ENCODE results near the gene FYN.

Gene FYN

DNA sequence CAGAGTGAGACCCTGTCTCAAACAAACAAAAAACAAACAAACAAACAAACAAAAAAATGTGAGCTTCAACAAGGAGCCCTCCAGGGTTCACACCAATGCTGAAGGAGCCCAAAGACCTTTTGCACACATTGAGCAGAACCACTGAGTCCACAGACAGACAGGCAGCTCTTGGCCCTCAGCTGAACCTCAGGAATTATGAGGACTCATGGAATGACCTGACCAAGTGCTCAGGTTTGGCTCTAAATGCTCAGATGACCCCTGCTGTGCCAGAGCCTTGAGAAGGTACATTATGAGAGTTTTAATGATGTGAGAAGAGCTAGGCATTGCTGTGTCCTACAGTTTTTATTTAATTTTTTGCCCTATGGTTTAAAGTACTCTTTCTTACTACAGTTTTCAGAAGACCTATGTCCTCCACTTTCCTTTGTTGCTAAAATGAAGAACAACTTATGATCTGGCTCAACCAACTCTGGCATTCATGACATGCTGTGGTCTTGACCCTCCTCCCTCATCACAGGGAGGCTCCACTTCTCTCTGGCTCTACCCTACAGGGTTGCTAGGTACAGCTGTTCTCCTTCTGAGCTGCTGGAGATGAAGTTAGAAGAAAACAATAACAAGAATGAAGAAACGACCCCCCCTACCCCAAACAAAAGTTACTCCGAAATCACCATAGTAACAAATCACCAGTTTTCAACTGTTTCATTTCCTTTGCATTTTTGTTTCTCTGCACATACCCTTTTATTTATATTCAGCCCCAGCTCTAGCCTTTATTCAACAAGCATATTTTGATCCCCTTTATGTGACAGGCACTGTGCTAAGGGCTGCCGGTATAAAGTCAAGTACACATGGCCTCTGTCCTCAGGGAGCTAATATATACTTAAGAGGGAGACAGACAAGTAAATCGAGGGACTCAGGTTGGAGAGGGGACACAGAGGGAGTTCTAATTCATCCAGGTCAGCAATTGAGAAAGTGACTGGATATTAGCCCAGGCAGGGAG lies 138.9 kb downstream of the FYN start:
- Histone ChIP-seq H3K36me3 (ENCODE audit: control insufficient read depth in 2 of 2, insufficient read depth in 1 of 2, low read length in 2 of 2) (peaks cover 0 to 22% of the 10 kb centered on the region in 2 experiments; a peak in 1 of 3 replicates), H3K27ac (ENCODE audit: extremely low read depth, low read depth, low read length) (no peak overlapping the region), H3K4me1 (ENCODE audit: control insufficient read depth, insufficient read depth, low read length) (peaks cover 5% of the 10 kb centered on the region; the same call in 1 of the 2 replicates), H3K4me3 (ENCODE audit: low read depth, low read length) (no peak overlapping the region), H3K9me3 (ENCODE audit: control insufficient read depth, insufficient read depth, low read depth, low read length) (peaks cover 2% of the 10 kb centered on the region; the same call in 1 of the 2 replicates)
- POLR2A ChIA-PET: no interaction called here
- CTCF ChIA-PET: interaction anchor here (0.7 to 1.1 kb wide), 3 partner anchors 24 to 512 kb away, joined by 3 to 4 read pairs (median 3); no protein-coding TSS in a partner anchor
- TF ChIP-seq ZNF248 (tag by site-specific recombination; IDR thresholded peaks at IDR 0.05) (no peak), GLI2 (tag by site-specific recombination; IDR thresholded peaks at IDR 0.05; ENCODE audit: borderline replicate concordance, low read depth) (no peak), ZNF394 (tag by site-specific recombination; IDR thresholded peaks at IDR 0.05; ENCODE audit: borderline replicate concordance) (no peak), ZNF121 (tag by site-specific recombination; IDR thresholded peaks at IDR 0.05) (no peak), ZNF37A (tag by site-specific recombination; IDR thresholded peaks at IDR 0.05) (no peak), ZFP69B (tag by site-specific recombination; IDR thresholded peaks at IDR 0.05) (no peak), GLIS1 (tag by site-specific recombination; IDR thresholded peaks at IDR 0.05) (no peak), ZNF211 (tag by site-specific recombination; IDR thresholded peaks at IDR 0.05; ENCODE audit: low read depth) (no peak), ZNF585B (tag by site-specific recombination; IDR thresholded peaks at IDR 0.05) (no peak), ZNF544 (tag by site-specific recombination; IDR thresholded peaks at IDR 0.05) (no peak), HOXD13 (CRISPR knock-in tag; IDR thresholded peaks at IDR 0.05; ENCODE audit: borderline replicate concordance) (no peak), ZBTB7A (tag by site-specific recombination; IDR thresholded peaks at IDR 0.05; ENCODE audit: low read depth) (no peak), ZNF521 (tag by site-specific recombination; IDR thresholded peaks at IDR 0.05) (no peak), ZNF16 (tag by site-specific recombination; IDR thresholded peaks at IDR 0.05; ENCODE audit: low read depth) (no peak)
- TF ChIP-seq, protein P1, sequence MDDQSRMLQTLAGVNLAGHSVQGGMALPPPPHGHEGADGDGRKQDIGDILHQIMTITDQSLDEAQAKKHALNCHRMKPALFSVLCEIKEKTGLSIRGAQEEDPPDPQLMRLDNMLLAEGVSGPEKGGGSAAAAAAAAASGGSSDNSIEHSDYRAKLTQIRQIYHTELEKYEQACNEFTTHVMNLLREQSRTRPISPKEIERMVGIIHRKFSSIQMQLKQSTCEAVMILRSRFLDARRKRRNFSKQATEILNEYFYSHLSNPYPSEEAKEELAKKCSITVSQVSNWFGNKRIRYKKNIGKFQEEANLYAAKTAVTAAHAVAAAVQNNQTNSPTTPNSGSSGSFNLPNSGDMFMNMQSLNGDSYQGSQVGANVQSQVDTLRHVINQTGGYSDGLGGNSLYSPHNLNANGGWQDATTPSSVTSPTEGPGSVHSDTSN (CRISPR knock-in tag; IDR thresholded peaks at IDR 0.05): no peak

DNA sequence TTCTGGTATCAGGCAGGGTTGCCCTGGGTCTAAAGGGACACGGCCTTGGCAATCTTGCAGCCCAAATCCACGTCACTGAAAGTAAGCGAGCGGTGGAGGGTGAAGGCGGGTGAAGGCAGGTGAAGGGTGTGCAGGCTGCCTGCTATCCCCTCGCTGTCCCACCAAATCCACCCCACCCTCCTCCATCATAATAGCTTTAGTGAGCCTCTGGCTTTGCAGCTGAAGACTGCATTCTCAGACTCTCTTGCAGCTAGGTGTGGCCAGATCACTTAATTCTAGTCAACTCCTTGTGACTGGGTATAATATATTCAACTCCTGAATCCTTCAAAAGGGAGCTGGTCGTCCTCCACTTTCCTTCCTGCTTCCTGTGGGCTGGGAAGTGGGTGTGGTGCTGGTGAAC lies 140.9 kb downstream of the FYN start:
- Histone ChIP-seq H3K9me3 (ENCODE audit: control insufficient read depth, insufficient read depth, low read depth, low read length) (peaks cover 2% of the 10 kb centered on the region; the same call in 1 of the 2 replicates), H3K4me1 (ENCODE audit: control insufficient read depth, insufficient read depth, low read length) (peaks cover 3% of the 10 kb centered on the region; the same call in 1 of the 2 replicates), H3K27ac (ENCODE audit: extremely low read depth, low read depth, low read length) (no peak overlapping the region), H3K4me3 (ENCODE audit: low read depth, low read length) (no peak overlapping the region), H3K36me3 (ENCODE audit: control insufficient read depth in 2 of 2, insufficient read depth in 1 of 2, low read length in 2 of 2) (peaks cover 0 to 18% of the 10 kb centered on the region in 2 experiments; a peak in 1 of 3 replicates)
- peak; percentile 61 for TF ChIP-seq SETDB1 (IDR thresholded peaks at IDR 0.05; ENCODE audit: insufficient read length, low read length)
- peak; percentile 97; the same call in 1 of the 2 replicates for TF ChIP-seq TRIM28 (IDR thresholded peaks at IDR 0.05; ENCODE audit: borderline replicate concordance, low read length)
- no peak for TF ChIP-seq ZSCAN30 (tag by site-specific recombination; IDR thresholded peaks at IDR 0.05)
- POLR2A ChIA-PET: no interaction called here
- CTCF ChIA-PET: no interaction called here

DNA sequence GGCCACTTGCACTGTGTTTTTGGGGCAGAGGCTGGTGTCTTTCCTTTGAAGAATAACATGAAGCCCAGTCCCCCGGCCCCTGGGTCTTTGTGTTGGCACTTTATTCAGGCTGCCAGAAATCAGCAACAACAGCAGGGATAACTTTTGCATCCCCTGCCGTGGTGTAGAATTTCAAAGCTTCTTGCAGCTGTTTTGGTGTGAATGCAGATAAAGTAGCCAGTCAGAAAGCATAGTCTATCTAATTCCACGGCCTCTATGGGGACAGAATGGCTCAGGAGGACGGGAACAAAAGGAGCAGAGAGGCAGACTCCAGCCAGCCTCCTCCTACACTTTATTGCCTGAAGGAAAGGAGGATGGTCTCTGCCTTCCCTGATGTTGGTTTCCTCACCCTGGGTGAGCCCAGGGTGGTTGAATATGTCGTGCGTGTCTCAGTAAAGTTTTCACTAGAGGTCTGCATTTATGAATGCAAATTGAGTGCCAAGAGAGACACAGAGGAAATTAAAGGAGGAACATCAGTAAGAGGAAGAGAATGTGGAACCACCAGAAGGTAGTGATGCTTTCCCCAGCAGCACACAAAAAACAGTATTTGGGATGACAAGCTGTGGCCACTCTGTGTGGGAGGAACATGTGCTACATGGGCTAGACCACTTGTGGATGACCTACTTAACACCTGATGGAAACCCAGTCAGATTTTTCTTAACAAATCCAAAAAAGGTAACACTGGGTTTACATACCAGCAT lies 141.6 kb downstream of the FYN start:
- no peak overlapping the region for H3K4me3 ChIP-seq (ENCODE audit: low read depth, low read length)
- 0 out of 2 replicates have a peak, but pooled peaks have one; percentile 27 for TF ChIP-seq SCRT2 (tag by site-specific recombination; IDR thresholded peaks at IDR 0.05)
- TF ChIP-seq GLIS1 (tag by site-specific recombination; IDR thresholded peaks at IDR 0.05): peak; percentile 12; the same call in 1 of the 2 replicates
- TF ChIP-seq, protein P2, sequence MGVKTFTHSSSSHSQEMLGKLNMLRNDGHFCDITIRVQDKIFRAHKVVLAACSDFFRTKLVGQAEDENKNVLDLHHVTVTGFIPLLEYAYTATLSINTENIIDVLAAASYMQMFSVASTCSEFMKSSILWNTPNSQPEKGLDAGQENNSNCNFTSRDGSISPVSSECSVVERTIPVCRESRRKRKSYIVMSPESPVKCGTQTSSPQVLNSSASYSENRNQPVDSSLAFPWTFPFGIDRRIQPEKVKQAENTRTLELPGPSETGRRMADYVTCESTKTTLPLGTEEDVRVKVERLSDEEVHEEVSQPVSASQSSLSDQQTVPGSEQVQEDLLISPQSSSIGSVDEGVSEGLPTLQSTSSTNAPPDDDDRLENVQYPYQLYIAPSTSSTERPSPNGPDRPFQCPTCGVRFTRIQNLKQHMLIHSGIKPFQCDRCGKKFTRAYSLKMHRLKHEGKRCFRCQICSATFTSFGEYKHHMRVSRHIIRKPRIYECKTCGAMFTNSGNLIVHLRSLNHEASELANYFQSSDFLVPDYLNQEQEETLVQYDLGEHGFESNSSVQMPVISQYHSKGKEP (tag by site-specific recombination; IDR thresholded peaks at IDR 0.05): 0 out of 2 replicates have a peak, but pooled peaks have one; percentile 17
- no peak for TF ChIP-seq ZNF621 (tag by site-specific recombination; IDR thresholded peaks at IDR 0.05)
- ChIA-PET CTCF (interaction anchor here (0.6 kb wide), 1 partner anchor 245 kb away, joined by 3 read pairs; no protein-coding TSS in a partner anchor), POLR2A (no interaction called here)
- no peak overlapping the region for H3K27ac ChIP-seq (ENCODE audit: extremely low read depth, low read depth, low read length)
- no peaks in the 10 kb centered on the region for H3K4me1 ChIP-seq (ENCODE audit: control insufficient read depth, insufficient read depth, low read length)
- H3K9me3 ChIP-seq (ENCODE audit: control insufficient read depth, insufficient read depth, low read depth, low read length): peaks cover 2% of the 10 kb centered on the region; the same call in 1 of the 2 replicates
- peaks cover 0 to 18% of the 10 kb centered on the region in 2 experiments; a peak in 1 of 3 replicates for H3K36me3 ChIP-seq (ENCODE audit: control insufficient read depth in 2 of 2, insufficient read depth in 1 of 2, low read length in 2 of 2)

All from HEK293 (cell line).